SK-N-SH treated with all-trans-retinoic acid at 6 μM for 48 hours (cell line): ENCODE measurements around the gene TPGS1.
A peak's percentile ranks its signal among the peaks of the same experiment; 100 is the strongest.

ENCODE experiments used
- ATAC-seq: fragments of 200-7000 bp; cut with Tn5 transposase; 3 replicates; pipeline ENCODE4 v1.9.1; 2020; ENCODE audit warnings: mild to moderate bottlenecking, moderate library complexity
- BACH2 ChIP-seq: fragments of 250-450 bp; sonication (Bioruptor Pico); IDR thresholded peaks from 2 replicates; pipeline ENCODE4 v1.9.0; 2021; ENCODE audit warnings: mild to moderate bottlenecking, borderline replicate concordance
- CSDC2 ChIP-seq: fragments of 250-450 bp; sonication (Bioruptor Pico); IDR thresholded peaks from 2 replicates; pipeline ENCODE4 v1.5.0; 2020; ENCODE audit warnings: mild to moderate bottlenecking, moderate library complexity
- CSRNP3 ChIP-seq: fragments of 250-450 bp; sonication (Bioruptor Pico); IDR thresholded peaks from 2 replicates; pipeline ENCODE4 v1.5.1; 2021; ENCODE audit warnings: mild to moderate bottlenecking, moderate library complexity
- ESRRG ChIP-seq: fragments of 250-450 bp; sonication (Bioruptor Pico); IDR thresholded peaks from 2 replicates; pipeline ENCODE4 v1.6.1; 2021; ENCODE audit warnings: mild to moderate bottlenecking
- GLIS3 ChIP-seq: fragments of 250-450 bp; sonication (Bioruptor Pico); IDR thresholded peaks from 2 replicates; pipeline ENCODE4 v1.5.0; 2020; ENCODE audit warnings: mild to moderate bottlenecking, moderate library complexity
- ISL1 ChIP-seq: fragments of 250-450 bp; sonication (Bioruptor Pico); IDR thresholded peaks from 2 replicates; pipeline ENCODE4 v2.1.2; 2022; ENCODE audit warnings: mild to moderate bottlenecking, moderate library complexity
- PATZ1 ChIP-seq: fragments of 250-450 bp; sonication (Bioruptor Pico); IDR thresholded peaks from 2 replicates; pipeline ENCODE4 v1.8.0; 2020; ENCODE audit warnings: mild to moderate bottlenecking, moderate library complexity, borderline replicate concordance
- POU6F1 ChIP-seq: fragments of 250-450 bp; sonication (Bioruptor Pico); IDR thresholded peaks from 2 replicates; pipeline ENCODE4 v1.8.0; 2021; ENCODE audit warnings: low read depth, mild to moderate bottlenecking, moderate library complexity, borderline replicate concordance
- PPARA ChIP-seq: fragments of 250-450 bp; sonication (Bioruptor Pico); IDR thresholded peaks from 2 replicates; pipeline ENCODE4 v1.5.0; 2020; ENCODE audit warnings: mild to moderate bottlenecking, borderline replicate concordance
- RARB ChIP-seq: fragments of 250-450 bp; sonication (Bioruptor Pico); IDR thresholded peaks from 2 replicates; pipeline ENCODE4 v1.8.0; 2021; ENCODE audit warnings: mild to moderate bottlenecking, moderate library complexity
- SNAI2 ChIP-seq: fragments of 250-450 bp; sonication (Bioruptor Pico); IDR thresholded peaks from 2 replicates; pipeline ENCODE4 v1.5.0; 2020; ENCODE audit warnings: mild to moderate bottlenecking, moderate library complexity
- TCF4 ChIP-seq: fragments of 250-450 bp; sonication (Bioruptor Pico); IDR thresholded peaks from 2 replicates; pipeline ENCODE4 v1.8.0; 2021; ENCODE audit warnings: mild to moderate bottlenecking, moderate library complexity, borderline replicate concordance
- TSHZ2 ChIP-seq: fragments of 250-450 bp; sonication (Bioruptor Pico); IDR thresholded peaks from 2 replicates; pipeline ENCODE4 v1.5.0; 2020; ENCODE audit warnings: mild to moderate bottlenecking, moderate library complexity
- ZFP3 ChIP-seq: fragments of 250-450 bp; sonication (Bioruptor Pico); IDR thresholded peaks from 2 replicates; pipeline ENCODE4 v1.5.0; 2020; ENCODE audit warnings: mild to moderate bottlenecking, moderate library complexity
- ZFP30 ChIP-seq: fragments of 450-650 bp; formaldehyde crosslinking; IDR thresholded peaks from 2 replicates; pipeline ENCODE4 v1.5.0; 2022; ENCODE audit warnings: mild to moderate bottlenecking, moderate library complexity
- ZNF8 ChIP-seq: fragments of 450-650 bp; formaldehyde crosslinking; IDR thresholded peaks from 2 replicates; pipeline ENCODE4 v1.5.0; 2020; ENCODE audit warnings: mild to moderate bottlenecking, moderate library complexity

Gene TPGS1

GRCh38 chr19:507286-508203, at the start of gene TPGS1:
TSS of gene TPGS1 (plus strand) at chr19:507497. CDS start at chr19:507507, 10 bp downstream.
- ATAC-seq: peak; percentile 93
- TF ChIP-seq ZFP3 (peak; percentile 40; the same call in 1 of the 2 replicates), ZFP30 (CRISPR knock-in tag) (no peak), CSDC2 (CRISPR knock-in tag) (peak; percentile 49; the same call in 1 of the 2 replicates), SNAI2 (CRISPR knock-in tag) (peak; percentile 74), TSHZ2 (peak; percentile 82), GLIS3 (0 out of 2 replicates have a peak, but pooled peaks have one; percentile 25)
- TF ChIP-seq, all 23 proteins: peak for 5

- TF ChIP-seq ISL1 (CRISPR knock-in tag): no peak
- no peak for ATAC-seq
These were observed 49.7 kb upstream of the TPGS1 start for GRCh38 chr19:457636-458035.

- ATAC-seq: no peak
- TF ChIP-seq ZNF8 (CRISPR knock-in tag) (no peak), BACH2 (CRISPR knock-in tag) (no peak), ISL1 (CRISPR knock-in tag) (no peak), ZFP3 (no peak), ESRRG (no peak)
These were observed 48.9 kb upstream of the TPGS1 start for GRCh38 chr19:458091-459042.

- ATAC-seq: peak; percentile 15; the same call in 1 of the 3 replicates
- TF ChIP-seq CSDC2 (CRISPR knock-in tag) (no peak), CSRNP3 (no peak), ZNF8 (CRISPR knock-in tag) (no peak), PATZ1 (no peak)
These were observed 47.4 kb upstream of the TPGS1 start for GRCh38 chr19:459724-460511.

- no peak for ATAC-seq
- TF ChIP-seq ISL1 (CRISPR knock-in tag): no peak
- no peak for TF ChIP-seq RARB (CRISPR knock-in tag)
- TF ChIP-seq TSHZ2: no peak
- TF ChIP-seq PPARA (CRISPR knock-in tag): no peak
- no peak for TF ChIP-seq TCF4 (CRISPR knock-in tag)
- no peak for TF ChIP-seq ZFP30 (CRISPR knock-in tag)
- TF ChIP-seq ZNF8 (CRISPR knock-in tag): no peak
- no peak for TF ChIP-seq GLIS3
- no peak for TF ChIP-seq POU6F1 (CRISPR knock-in tag)
These were observed 46.2 kb upstream of the TPGS1 start, which contains the start of gene SHC2 for GRCh38 chr19:460877-461720. TSS of gene SHC2 (minus strand) at chr19:461033. CDS start at chr19:460996, 37 bp downstream.
